Iris pigment epithelial cell (primary cell): ENCODE data around the gene APCDD1.

Source experiments
- DNase-seq: peaks from one replicate; pipeline ENCODE4 v3.0.0-alpha.2; 2011; ENCODE audit warnings: low read depth

The APCDD1 gene

DNA sequence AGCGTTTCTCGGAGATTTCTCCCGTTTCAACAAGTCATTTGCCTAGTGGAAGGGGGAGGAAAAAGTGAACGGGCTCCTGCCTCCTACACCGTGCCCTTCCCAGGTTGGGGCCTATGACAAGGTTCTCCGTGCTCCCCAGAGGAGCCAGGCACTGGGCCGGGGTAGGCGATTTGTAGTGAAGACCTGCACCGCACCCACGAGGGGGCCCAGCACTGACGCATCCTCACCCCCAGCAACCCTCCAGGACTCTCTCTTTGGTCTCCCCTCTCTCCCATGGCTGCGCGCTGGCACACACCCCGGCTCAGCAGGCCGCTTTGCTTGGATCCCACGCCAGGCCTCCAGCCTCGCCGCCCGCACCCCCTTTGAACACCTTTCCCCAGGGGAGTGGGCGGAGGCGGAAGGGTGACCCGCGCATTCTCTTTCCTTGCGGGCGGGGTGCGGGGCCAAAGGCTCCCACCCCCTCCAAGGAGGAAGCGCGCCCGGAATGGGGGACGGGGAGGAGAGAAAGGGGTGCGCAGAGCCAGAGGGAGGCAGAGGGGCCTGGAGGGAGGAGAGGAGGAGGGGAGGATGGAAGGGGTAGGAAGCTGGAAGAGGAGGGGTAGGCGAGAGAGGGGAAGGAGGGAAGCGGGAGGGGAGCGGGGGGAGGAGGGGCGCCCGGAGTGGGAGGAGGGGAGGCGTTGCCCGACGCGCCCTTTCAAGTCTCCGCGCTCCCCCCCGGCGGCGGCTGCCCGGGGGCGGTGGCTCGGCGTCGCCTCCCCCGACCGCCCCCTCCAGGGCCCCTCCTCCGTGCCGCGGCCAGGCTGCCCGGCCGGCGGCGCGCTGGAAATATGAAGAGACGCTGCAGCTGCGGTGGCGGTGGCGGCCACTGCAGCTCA lies at the start of gene APCDD1:
Gene APCDD1, plus strand, starts transcription at position 830 of the 875 bp plus-strand sequence. CDS start 347 bp downstream, outside the sequence.
- no peak for DNase-seq

GRCh38 chr18:10405014-10405493 lies 49.4 kb upstream of the APCDD1 start:
- DNase-seq: no peak

- no peak for DNase-seq
Measured at GRCh38 chr18:10405816-10406663, 48.4 kb upstream of the APCDD1 start.

- no peak for DNase-seq
Measured at GRCh38 chr18:10408131-10408530, 46.3 kb upstream of the APCDD1 start.

GRCh38 chr18:10409041-10409440 lies 45.4 kb upstream of the APCDD1 start:
- DNase-seq: no peak

- no peak for DNase-seq
Measured at GRCh38 chr18:10410472-10411308, 43.7 kb upstream of the APCDD1 start.

DNA sequence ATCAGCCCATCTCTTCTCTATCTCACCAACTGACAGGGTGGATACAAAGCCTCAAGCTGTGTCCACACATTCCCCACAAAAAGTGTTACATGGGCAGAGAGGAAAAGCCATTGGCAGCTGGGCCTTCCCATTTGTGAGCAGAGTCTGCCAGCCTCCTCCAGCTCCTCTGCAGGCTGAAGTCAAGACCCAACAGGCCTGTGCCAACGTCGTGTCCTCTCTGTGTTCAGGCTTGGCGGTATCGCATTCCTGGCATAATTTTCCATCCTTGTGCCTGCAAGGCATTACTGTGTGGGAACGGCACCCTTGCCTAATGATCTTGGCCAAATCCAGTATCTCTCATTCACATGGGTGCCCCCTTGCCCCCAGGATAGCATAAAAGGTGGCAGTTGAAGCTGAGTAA lies 41.5 kb upstream of the APCDD1 start:
- DNase-seq: no peak

DNA sequence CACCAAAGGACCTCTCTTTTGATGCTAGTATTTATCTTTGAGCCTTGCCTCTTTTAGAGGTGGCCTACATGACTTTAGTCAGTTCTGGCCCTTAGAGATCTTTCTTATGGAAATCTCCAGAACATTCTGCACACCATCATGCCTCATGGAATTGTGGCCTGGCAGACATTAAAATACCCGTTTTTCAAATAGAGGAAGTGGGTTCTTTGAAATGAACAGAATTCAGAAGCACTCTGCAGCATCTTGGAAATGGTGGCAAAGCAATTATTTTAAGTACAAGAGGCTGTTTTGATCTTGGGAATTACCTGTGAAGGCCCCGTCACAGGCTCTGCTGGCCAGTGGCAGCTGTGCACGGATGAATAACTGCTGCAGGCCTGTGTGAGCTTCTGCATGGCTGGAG lies 40.7 kb upstream of the APCDD1 start:
- no peak for DNase-seq

- no peak for DNase-seq
Measured at GRCh38 chr18:10414293-10414842, 40.1 kb upstream of the APCDD1 start.

DNA sequence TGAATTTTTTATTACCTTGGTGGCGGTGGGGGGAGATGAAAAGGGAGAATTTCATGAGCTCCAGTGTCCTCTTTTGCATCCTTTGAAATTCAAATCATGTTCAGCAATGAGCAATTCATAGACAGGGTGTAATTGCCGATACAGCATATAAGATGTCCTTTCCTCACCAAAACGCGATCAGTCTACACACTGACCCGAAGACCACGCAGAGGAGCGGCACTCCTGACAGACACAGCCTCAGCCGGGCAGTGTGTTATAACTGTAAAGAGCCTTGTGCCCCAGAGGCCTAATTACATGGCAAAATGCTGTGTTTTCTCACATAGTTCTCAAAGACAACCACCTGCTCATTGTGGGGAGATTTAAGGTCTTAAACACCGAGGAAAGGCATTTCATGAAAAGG lies 38.4 kb upstream of the APCDD1 start:
- DNase-seq: no peak

GRCh38 chr18:10417191-10417590 lies 37.2 kb upstream of the APCDD1 start:
- no peak for DNase-seq

- DNase-seq: no peak
Measured at GRCh38 chr18:10417664-10418063, 36.8 kb upstream of the APCDD1 start.

DNA sequence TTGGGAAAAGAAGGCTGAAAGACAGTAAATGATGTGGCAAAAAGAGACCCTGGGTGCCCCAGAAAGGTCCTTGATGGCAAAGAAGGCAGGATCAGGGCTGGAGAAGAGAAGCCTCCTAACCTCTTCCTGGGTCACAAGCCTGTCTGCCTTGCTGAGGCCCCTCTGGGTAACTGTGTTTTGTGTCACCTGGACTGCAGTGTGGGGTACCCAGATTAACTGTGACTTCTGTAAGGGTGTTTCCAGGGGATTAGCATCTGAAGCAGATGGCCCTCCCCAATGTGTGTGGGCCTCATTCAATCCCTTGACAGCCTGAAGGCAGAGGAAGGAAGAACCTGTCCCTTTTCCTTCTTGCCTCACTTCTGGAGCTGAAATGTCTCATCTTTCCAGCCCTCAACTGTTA lies 35.6 kb upstream of the APCDD1 start:
- DNase-seq: no peak

GRCh38 chr18:10419420-10420103 lies 34.9 kb upstream of the APCDD1 start:
- DNase-seq: peak; percentile 35

DNA sequence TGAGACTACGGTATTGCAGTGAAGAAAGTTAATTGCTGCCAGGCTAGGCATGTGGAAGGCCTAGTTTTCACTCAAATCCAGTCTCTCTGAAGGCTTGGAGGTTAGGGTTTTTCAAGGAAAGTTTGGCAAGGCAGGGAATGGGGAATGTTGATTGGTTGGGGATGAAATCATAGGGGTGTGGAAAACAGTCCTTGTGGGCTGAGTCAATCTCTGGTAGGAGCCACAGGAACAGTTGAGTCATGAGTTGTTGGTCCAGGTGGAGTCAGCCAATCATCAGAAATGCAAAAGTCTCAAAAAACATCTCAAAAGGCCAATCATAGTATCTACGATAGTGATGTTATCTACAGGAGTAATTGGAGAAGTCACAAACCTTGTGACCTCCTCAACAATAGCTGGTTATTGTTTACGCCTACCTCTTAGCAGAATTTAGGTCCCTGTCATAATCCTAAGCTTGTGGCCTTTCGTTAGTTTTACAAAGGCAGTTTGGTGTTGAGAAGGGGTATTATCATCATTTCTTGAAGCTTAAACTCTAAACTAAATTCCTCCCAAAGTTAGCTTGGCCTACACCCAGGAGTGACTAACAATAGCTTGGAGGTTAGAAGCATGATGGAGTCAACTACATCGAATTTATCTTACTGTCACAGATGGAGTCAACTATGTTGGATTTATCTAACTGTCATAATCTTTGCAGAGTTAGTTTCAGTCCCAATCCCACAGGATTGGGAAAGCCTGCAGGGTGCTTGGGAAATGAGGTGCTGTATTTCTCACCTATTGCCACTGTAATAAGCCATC lies 33.7 kb upstream of the APCDD1 start:
- DNase-seq: peak; percentile 14

DNA sequence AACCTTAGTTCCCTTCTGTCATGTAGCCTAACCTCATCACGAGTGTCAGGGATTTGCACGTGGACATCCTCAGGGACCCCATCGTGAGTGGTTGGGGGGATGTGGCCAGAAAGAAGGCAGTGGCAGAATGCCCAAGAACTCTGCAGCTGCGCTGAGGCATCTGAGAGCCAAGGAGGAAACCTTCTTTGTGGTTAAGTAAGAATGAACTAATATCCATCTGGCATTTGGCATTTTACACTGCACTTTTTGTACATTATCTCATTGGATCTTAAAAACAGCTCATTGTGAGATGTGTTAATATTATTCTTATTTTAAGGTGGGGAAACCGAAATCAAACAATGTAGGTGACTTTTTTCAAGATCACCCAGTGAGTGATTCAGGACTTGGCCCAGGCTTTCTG lies 32.6 kb upstream of the APCDD1 start:
- peak; percentile 8 for DNase-seq

- DNase-seq: no peak
Measured at GRCh38 chr18:10422731-10423130, 31.7 kb upstream of the APCDD1 start.

- DNase-seq: no peak
Measured at GRCh38 chr18:10424585-10425307, 29.7 kb upstream of the APCDD1 start.

DNA sequence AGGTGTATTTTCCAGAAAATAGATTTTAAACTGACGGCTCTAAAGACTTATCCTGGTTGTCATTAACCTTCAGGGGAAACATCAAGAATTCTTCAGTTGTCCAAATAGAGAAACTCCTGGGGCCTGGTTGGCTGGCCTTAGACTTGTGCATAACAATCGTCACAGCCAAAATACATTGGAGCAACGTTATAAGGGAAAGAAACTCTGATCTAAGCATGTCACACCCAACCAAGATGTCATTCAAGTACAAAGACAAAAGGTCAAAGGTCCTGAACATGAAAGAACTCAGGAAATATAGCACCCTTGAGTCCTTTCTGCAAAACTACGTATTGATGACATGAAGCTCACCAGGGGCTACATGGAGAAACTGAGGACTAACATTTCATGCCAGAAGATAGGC lies 23.8 kb upstream of the APCDD1 start:
- DNase-seq: no peak

GRCh38 chr18:10431680-10432079 lies 22.8 kb upstream of the APCDD1 start:
- no peak for DNase-seq
